ENCODE results near the gene CAP2.

DNA sequence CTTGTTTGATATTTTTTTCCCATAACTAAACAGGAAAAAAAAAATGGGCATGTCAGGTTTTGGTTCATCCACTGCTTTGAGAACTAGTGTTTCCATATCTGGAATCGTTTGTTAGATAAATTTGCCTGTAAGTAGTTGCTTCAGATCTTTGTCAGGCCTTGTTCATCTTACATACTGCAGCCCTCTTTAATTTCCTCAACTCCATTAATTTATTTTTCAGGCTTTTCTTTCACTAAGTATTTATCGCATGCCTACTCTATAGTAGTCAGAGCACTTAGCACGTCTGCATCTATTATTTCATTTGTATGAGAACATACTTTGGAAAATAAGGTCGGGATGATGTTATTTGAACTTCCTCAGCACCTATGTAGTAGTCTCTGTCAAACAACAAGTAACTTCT lies 80.9 kb downstream of the CAP2 start:
- TF ChIP-seq CTCF (IDR thresholded peaks at IDR 0.05) (no peak), POLR2A (IDR thresholded peaks at IDR 0.05) (no peak)
